Nephron (organoid): ENCODE measurements around the gene MIOX.

Source experiments
- H3K27ac Mint-ChIP-seq, 3 experiments: 2 replicates each; pipeline ENCODE4 v1.8.0; 2020; ENCODE audit warnings: mixed read lengths in 3 of 3, mild to moderate bottlenecking in 2 of 3, moderate library complexity in 1 of 3
- H3K27me3 Mint-ChIP-seq: 2 replicates; pipeline ENCODE4 v1.8.0; 2021; ENCODE audit warnings: low read depth, mild to moderate bottlenecking, moderate library complexity, mixed read lengths
- H3K36me3 Mint-ChIP-seq: 2 replicates; pipeline ENCODE4 v1.8.0; 2020; ENCODE audit warnings: low read depth, mixed read lengths
- H3K4me1 Mint-ChIP-seq: 2 replicates; pipeline ENCODE4 v1.8.0; 2020; ENCODE audit warnings: mixed read lengths
- H3K4me3 Mint-ChIP-seq, 3 experiments: 2 replicates each; pipeline ENCODE4 v1.8.0; 2020; ENCODE audit warnings: mild to moderate bottlenecking in 3 of 3, mixed read lengths in 3 of 3, moderate library complexity in 2 of 3
- H3K9me3 Mint-ChIP-seq: 2 replicates; pipeline ENCODE4 v1.8.0; 2020; ENCODE audit warnings: mixed read lengths
- CTCF ChIP-seq, 3 experiments: fragments of 200-600 bp; sonication (generic); IDR thresholded peaks; one replicate each; pipeline ENCODE4 v1.5.0; 2021; ENCODE audit warnings: antibody characterized with exemption in 3 of 3; ENCODE audit not compliant: unreplicated experiment in 3 of 3

Gene MIOX

GRCh38 chr22:50483556-50483955, 3.1 kb upstream of the MIOX start:
- Mint-ChIP-seq H3K27ac (no peak overlapping the region), H3K4me3 (no peak overlapping the region), H3K27me3 (peaks cover 38% of the 10 kb centered on the region), H3K4me1 (no peaks in the 10 kb centered on the region), H3K9me3 (no peaks in the 10 kb centered on the region), H3K36me3 (no peaks in the 10 kb centered on the region)
- no peak for TF ChIP-seq CTCF (IDR thresholded peaks at IDR 0.05; ENCODE audit: unreplicated experiment in 3 of 3)

DNA sequence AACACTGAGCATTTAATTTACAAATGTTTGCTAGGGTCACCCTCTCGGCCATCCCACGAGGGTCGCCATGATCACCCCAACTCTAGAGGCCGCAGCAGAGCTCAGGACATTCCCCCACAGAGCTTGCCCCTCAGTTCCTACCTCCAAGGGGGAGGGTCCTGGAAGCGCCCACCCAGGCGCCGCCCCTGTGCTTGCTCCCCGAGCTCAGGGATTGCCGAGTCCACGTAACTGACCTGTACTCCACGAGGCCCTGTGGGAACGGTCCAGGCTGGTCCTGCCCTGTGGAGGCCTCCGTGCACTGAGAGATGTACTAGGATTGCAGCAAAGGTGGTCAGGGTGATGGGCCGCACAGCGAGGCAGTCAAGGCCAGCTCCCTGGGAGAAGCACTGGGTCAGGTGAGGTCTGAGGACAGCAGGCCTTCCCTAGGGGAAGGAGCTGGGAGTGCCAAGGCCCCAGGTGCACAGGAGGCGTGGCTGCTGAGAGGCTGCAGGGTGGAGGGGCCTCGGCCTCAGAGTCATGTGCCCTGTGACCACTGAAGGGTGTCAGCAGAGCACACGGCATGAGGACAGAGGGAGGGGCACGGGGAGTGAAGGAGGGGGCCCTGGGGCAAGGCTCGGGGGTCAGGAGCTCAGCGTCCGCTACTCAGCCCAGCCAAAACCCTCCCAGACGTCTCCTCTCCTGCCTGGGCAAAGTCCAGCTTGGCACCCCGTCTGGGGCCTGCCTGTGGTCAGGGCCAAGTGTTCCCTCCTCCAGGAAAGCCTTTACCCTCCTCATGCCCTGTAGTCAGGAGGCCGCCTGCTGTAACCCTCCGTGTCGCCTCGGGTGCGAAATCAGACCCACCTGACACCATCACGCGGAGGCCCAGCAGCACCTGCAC, 2.4 kb upstream of the MIOX start:
- H3K9me3 Mint-ChIP-seq, result no peaks in the 10 kb centered on the region
- no peaks in the 10 kb centered on the region for H3K36me3 Mint-ChIP-seq
- peaks cover 33% of the 10 kb centered on the region for H3K27me3 Mint-ChIP-seq
- TF ChIP-seq CTCF (IDR thresholded peaks at IDR 0.05; ENCODE audit: unreplicated experiment in 3 of 3), result no peak
- peak overlapping the region in 2 of 3 experiments; percentile 23 to 29 for H3K4me3 Mint-ChIP-seq
- no peaks in the 10 kb centered on the region for H3K4me1 Mint-ChIP-seq
- H3K27ac Mint-ChIP-seq, result peak overlapping the region in 2 of 3 experiments; percentile 51 to 80

GRCh38 chr22:50485221-50486131, 1.2 kb upstream of the MIOX start:
- no peak for TF ChIP-seq CTCF (IDR thresholded peaks at IDR 0.05; ENCODE audit: unreplicated experiment in 3 of 3)
- no peaks in the 10 kb centered on the region for H3K4me1 Mint-ChIP-seq
- peak overlapping the region in 2 of 3 experiments; percentile 3 to 56 for H3K27ac Mint-ChIP-seq
- no peaks in the 10 kb centered on the region for H3K9me3 Mint-ChIP-seq
- H3K27me3 Mint-ChIP-seq, result peaks cover 20% of the 10 kb centered on the region
- no peaks in the 10 kb centered on the region for H3K36me3 Mint-ChIP-seq
- peak overlapping the region in 1 of 3 experiments; percentile 28 for H3K4me3 Mint-ChIP-seq

DNA sequence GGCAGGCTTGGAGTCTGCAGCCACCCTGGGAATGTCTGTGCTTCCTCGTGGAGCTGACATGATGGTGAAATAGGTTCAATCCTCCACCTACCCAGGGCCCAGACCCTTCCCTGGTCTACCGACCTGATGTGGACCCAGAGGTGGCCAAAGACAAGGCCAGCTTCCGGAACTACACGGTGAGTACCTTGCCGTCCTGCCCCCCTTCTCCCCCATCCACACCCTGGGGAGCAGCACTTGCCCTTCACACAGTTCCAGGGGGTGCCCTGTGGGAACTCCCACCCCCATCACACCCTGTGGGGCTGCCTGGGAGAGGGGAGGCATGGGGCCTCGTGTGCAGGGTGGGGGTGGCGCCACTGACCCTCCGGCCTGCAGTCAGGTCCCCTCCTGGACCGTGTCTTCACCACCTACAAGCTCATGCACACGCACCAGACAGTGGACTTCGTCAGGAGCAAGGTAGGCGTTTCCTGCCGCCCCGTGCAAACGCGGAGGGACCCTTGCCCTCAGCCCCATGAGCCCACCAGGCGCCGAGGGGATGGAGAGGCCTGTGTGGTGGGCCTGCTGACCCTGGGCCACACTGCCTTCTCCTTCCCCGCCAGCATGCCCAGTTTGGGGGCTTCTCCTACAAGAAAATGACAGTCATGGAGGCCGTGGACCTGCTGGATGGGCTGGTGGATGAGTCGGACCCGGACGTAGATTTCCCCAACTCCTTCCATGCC, 789 bp downstream of the MIOX start:
- H3K4me1 Mint-ChIP-seq, result no peaks in the 10 kb centered on the region
- peaks cover 9% of the 10 kb centered on the region for H3K27me3 Mint-ChIP-seq
- no peak overlapping the region for H3K4me3 Mint-ChIP-seq
- no peaks in the 10 kb centered on the region for H3K9me3 Mint-ChIP-seq
- no peaks in the 10 kb centered on the region for H3K36me3 Mint-ChIP-seq
- no peak for TF ChIP-seq CTCF (IDR thresholded peaks at IDR 0.05; ENCODE audit: unreplicated experiment in 3 of 3)
- no peak overlapping the region for H3K27ac Mint-ChIP-seq

DNA sequence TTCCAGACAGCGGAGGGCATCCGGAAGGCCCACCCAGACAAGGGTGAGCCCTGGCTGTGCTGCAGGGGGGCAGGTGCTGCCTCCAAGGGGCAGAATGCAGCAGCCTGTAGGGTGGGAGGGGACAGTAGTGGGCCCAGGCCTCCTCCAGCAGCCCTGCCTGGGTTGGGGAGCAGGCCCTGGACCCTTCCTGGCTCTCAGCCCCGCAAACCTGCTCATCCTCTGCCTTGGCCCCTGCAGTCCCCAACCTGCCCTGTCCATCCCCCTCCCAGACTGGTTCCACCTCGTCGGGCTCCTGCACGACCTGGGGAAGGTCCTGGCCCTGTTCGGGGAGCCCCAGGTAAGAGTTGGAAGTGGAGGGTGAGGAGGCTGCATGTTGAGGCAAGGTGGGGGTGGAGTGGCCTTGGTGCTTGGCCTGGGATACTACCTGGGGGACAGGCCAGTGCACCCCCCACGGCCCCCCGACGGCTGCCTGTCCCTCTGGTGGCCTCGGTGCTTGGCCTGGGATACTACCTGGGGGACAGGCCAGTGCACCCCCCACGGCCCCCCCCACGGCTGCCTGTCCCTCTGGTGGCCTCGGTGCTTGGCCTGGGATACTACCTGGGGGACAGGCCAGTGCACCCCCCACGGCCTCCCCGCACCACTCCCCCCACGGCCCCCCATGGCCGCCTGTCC, 1.5 kb downstream of the MIOX start:
- H3K9me3 Mint-ChIP-seq, result no peaks in the 10 kb centered on the region
- no peak overlapping the region for H3K4me3 Mint-ChIP-seq
- H3K27me3 Mint-ChIP-seq, result peaks cover 9% of the 10 kb centered on the region
- H3K27ac Mint-ChIP-seq, result no peak overlapping the region
- TF ChIP-seq CTCF (IDR thresholded peaks at IDR 0.05; ENCODE audit: unreplicated experiment in 3 of 3), result no peak
- H3K36me3 Mint-ChIP-seq, result no peaks in the 10 kb centered on the region
- no peaks in the 10 kb centered on the region for H3K4me1 Mint-ChIP-seq
